GM12878 (cell line): ENCODE measurements around the gene SLC25A30. TPM values are rescaled to one million over a fixed set of nuclear protein-coding genes. Genes with fewer than 3 reads are reported as not detected.

ENCODE experiments used
- ATAC-seq: fragments of 200-7000 bp; cut with Tn5 transposase; 3 replicates; pipeline ENCODE4 v1.9.1; 2020; ENCODE audit warnings: mild to moderate bottlenecking, moderate library complexity
- BruUV-seq: library from RNA; stranded (reverse); fragments of 400-500 nt; replicated peaks from 2 replicates; lab custom pipeline; 2021; lab: Mats Ljungman, UMichigan
- CTCF ChIA-PET: fragments of 300-600 bp; sonication (Branson Sonifier 250); formaldehyde crosslinking; extraction: SDS; loops from one replicate; lab custom pipeline; 2021; ENCODE audit warnings: inconsistent platforms; lab: Yijun Ruan, JAX
- POLR2A ChIA-PET: fragments of 350-600 bp; formaldehyde crosslinking; extraction: SDS; loops from one replicate; lab custom pipeline; 2021; ENCODE audit warnings: inconsistent platforms; lab: Charles Lee
- RAD21 ChIA-PET: fragments of 300-600 bp; sonication (Branson Sonifier 250); formaldehyde crosslinking; loops from one replicate; lab custom pipeline; 2023; ENCODE audit warnings: antibody characterized with exemption; ENCODE audit not compliant: unreplicated experiment; lab: Charles Lee
- SMC1A ChIA-PET: fragments of 300-600 bp; sonication (Branson Sonifier 250); formaldehyde crosslinking; loops from one replicate; lab custom pipeline; 2023; ENCODE audit not compliant: unreplicated experiment, uncharacterized antibody; lab: Charles Lee
- DNase-seq: peaks from one replicate; pipeline ENCODE4 v3.0.0-alpha.2; 2011; ENCODE audit warnings: low read depth, low spot score
- FAIRE-seq: peaks from 3 replicates; lab custom pipeline; 2011; peaks lifted over from hg19 to GRCh38; lab: Jason Lieb, UNC
- H2AFZ ChIP-seq: 2 replicates; pipeline ENCODE4 v1.6.0; 2011; ENCODE audit warnings: low read depth, low read length, control low read depth; ENCODE audit not compliant: control insufficient read depth
- H3K27ac ChIP-seq: 2 replicates; pipeline ENCODE4 v1.5.1; 2011; ENCODE audit warnings: control low read depth; ENCODE audit not compliant: control insufficient read depth, insufficient read depth
- H3K27me3 ChIP-seq, 2 experiments: replicated peaks in 1 of 2; 2 replicates each; pipeline versions ENCODE4 v1.6.0 to v1.6.1; 2011; ENCODE audit warnings: low read length in 1 of 2; ENCODE audit not compliant: control insufficient read depth in 2 of 2, insufficient read depth in 2 of 2
- H3K36me3 ChIP-seq, 2 experiments: 2 replicates each; pipeline ENCODE4 v1.5.1; 2011; ENCODE audit warnings: low read length in 1 of 2; ENCODE audit not compliant: control insufficient read depth in 2 of 2, insufficient read depth in 2 of 2
- H3K4me1 ChIP-seq: 2 replicates; pipeline ENCODE4 v1.6.1; 2011; ENCODE audit warnings: mild to moderate bottlenecking, low read length, moderate library complexity, mixed read lengths; ENCODE audit not compliant: control insufficient read depth, insufficient read depth
- H3K4me2 ChIP-seq: 2 replicates; pipeline ENCODE4 v1.6.0; 2011; ENCODE audit warnings: control low read depth; ENCODE audit not compliant: control insufficient read depth, insufficient read depth
- H3K4me3 ChIP-seq: fragments of 200-600 bp; sonication (generic); 2 replicates; pipeline ENCODE4 v1.5.1; 2016
- H3K79me2 ChIP-seq: 2 replicates; pipeline ENCODE4 v1.6.0; 2011; ENCODE audit warnings: low read length; ENCODE audit not compliant: control insufficient read depth, insufficient read depth
- H3K9ac ChIP-seq: 2 replicates; pipeline ENCODE4 v1.8.0; 2011; ENCODE audit warnings: low read length, control low read depth, mixed read lengths; ENCODE audit not compliant: control insufficient read depth, insufficient read depth
- H3K9me3 ChIP-seq: replicated peaks from 3 replicates; pipeline ENCODE4 v1.5.1; 2011; ENCODE audit warnings: mild to moderate bottlenecking, low read length; ENCODE audit not compliant: control insufficient read depth, insufficient read depth
- H4K20me1 ChIP-seq: 2 replicates; pipeline ENCODE4 v1.6.0; 2011; ENCODE audit not compliant: control insufficient read depth, insufficient read depth
- BHLHE40 ChIP-seq, 2 experiments: fragments of 450-650 bp in 1 of 2; IDR thresholded peaks; 2 replicates each; pipeline ENCODE4 v1.6.1; 2011 to 2017; ENCODE audit warnings: low read depth in 2 of 2, borderline replicate concordance in 1 of 2, improper control_type of control experiment in 1 of 2, low read length in 1 of 2, mild to moderate bottlenecking in 1 of 2
- CBFB ChIP-seq: IDR thresholded peaks from 2 replicates; pipeline ENCODE4 v1.6.1; 2016; ENCODE audit warnings: antibody characterized with exemption, low read depth
- EP300 ChIP-seq, 2 experiments: fragments of 150-350 bp in 1 of 2; IDR thresholded peaks; 2 replicates each; pipeline ENCODE4 v1.6.1; 2011 to 2012; ENCODE audit warnings: low read depth in 2 of 2, low read length in 2 of 2, borderline replicate concordance in 1 of 2, improper control_type of control experiment in 1 of 2, inconsistent platforms in 1 of 2; ENCODE audit not compliant: control insufficient read depth in 1 of 2
- POLR2AphosphoS2 ChIP-seq: IDR thresholded peaks from 2 replicates; pipeline ENCODE4 v1.6.1; 2011; ENCODE audit warnings: low read depth, mild to moderate bottlenecking, low read length, improper control_type of control experiment, moderate library complexity
- RAD51 ChIP-seq: fragments of 450-650 bp; IDR thresholded peaks from 2 replicates; pipeline ENCODE4 v1.6.1; 2016; ENCODE audit warnings: moderate library complexity, mild to moderate bottlenecking, inconsistent platforms
- RBBP5 ChIP-seq: fragments of 200-600 bp; sonication (generic); conservative IDR thresholded peaks from 2 replicates; pipeline ENCODE4 v1.6.1; 2016
- SIN3A ChIP-seq: IDR thresholded peaks from 2 replicates; pipeline ENCODE4 v1.6.1; 2012; ENCODE audit warnings: low read depth, low read length, improper control_type of control experiment
- SIX5 ChIP-seq: IDR thresholded peaks from 2 replicates; pipeline ENCODE4 v1.6.1; 2011; ENCODE audit warnings: mild to moderate bottlenecking, low read depth, low read length, moderate library complexity; ENCODE audit not compliant: severe bottlenecking
- TARDBP ChIP-seq: IDR thresholded peaks from 2 replicates; pipeline ENCODE4 v1.6.1; 2016; ENCODE audit warnings: borderline replicate concordance
- YBX1 ChIP-seq: fragments of 450-650 bp; IDR thresholded peaks from 2 replicates; pipeline ENCODE4 v1.6.1; 2016; ENCODE audit warnings: antibody characterized with exemption
- YY1 ChIP-seq: IDR thresholded peaks from 2 replicates; pipeline ENCODE4 v1.6.1; 2011; ENCODE audit warnings: low read depth, mild to moderate bottlenecking, low read length
- ZNF24 ChIP-seq: fragments of 450-650 bp; IDR thresholded peaks from 2 replicates; pipeline ENCODE4 v1.6.1; 2017; ENCODE audit warnings: antibody characterized with exemption, mild to moderate bottlenecking
- WGBS: methylation state at CpG from one replicate; pipeline ENCODE4 v1.1.6; 2016; ENCODE audit warnings: low lambda C conversion rate; ENCODE audit not compliant: insufficient replicate concordance, insufficient coverage; ENCODE audit errors: missing lambda C conversion rate; 5-methylcytosine and 5-hydroxymethylcytosine counted together
- in situ Hi-C: fragments of 300-500 bp; cut with MboI; formaldehyde crosslinking; loops from 9 replicates; pipeline ENCODE4 v1.14.3; 2018; ENCODE audit warnings: mixed read lengths
- intact Hi-C: fragments of 100-400 bp; cut with micrococcal nuclease; formaldehyde crosslinking; loops from one replicate; pipeline ENCODE4 v1.14.2; 2022; ENCODE audit not compliant: unreplicated experiment
- polyA plus RNA-seq, 11 experiments: library from polyadenylated mRNA; depleted of rRNA in 4 of 11; unstranded in 6 of 11; stranded (reverse) in 5 of 11; fragments of >200 nt; fragmentation: Nextera tagmentation in 4 of 11; fragmentation: Illumina TruSeq in 1 of 11; extraction: Ambion mirVana in 4 of 11; extraction: Trizol in 1 of 11; gene quantifications; 1 replicate in 1 of 11; 2 replicates in 10 of 11; pipeline versions ENCODE4 v1.2.1 to v1.2.3, GENCODE V29; 2011 to 2016; ENCODE audit warnings: inconsistent platforms in 2 of 11, missing spikeins in 2 of 11, low read depth in 1 of 11
- total RNA-seq, 4 experiments: library from RNA; depleted of rRNA in 3 of 4; stranded (reverse); fragments of >200 nt in 3 of 4; fragmentation: Illumina TruSeq in 1 of 4; extraction: Trizol in 1 of 4; gene quantifications; 2 replicates each; pipeline versions ENCODE4 v1.2.1 to v1.2.3, GENCODE V29; 2013 to 2021
- TF ChIP-seq, protein P1 (sequence below): fragments of 450-650 bp; IDR thresholded peaks from 2 replicates; pipeline ENCODE4 v1.6.1; 2014; ENCODE audit warnings: mild to moderate bottlenecking
- TF ChIP-seq, protein P2 (sequence below): IDR thresholded peaks from 2 replicates; pipeline ENCODE4 v1.6.1; 2011; ENCODE audit warnings: low read depth, low read length, improper control_type of control experiment, borderline replicate concordance
- TF ChIP-seq, protein P3 (sequence below): fragments of 450-650 bp; IDR thresholded peaks from 2 replicates; pipeline ENCODE4 v1.6.1; 2017; ENCODE audit warnings: antibody characterized with exemption, mild to moderate bottlenecking, moderate library complexity

The SLC25A30 gene
- total and polyA plus RNA-seq, 10 of the 15 experiments (the other 5 are each of a cell fraction or from before 2014, with no cell fraction given), result 2.4 to 18.0 (median 8.9) TPM

DNA sequence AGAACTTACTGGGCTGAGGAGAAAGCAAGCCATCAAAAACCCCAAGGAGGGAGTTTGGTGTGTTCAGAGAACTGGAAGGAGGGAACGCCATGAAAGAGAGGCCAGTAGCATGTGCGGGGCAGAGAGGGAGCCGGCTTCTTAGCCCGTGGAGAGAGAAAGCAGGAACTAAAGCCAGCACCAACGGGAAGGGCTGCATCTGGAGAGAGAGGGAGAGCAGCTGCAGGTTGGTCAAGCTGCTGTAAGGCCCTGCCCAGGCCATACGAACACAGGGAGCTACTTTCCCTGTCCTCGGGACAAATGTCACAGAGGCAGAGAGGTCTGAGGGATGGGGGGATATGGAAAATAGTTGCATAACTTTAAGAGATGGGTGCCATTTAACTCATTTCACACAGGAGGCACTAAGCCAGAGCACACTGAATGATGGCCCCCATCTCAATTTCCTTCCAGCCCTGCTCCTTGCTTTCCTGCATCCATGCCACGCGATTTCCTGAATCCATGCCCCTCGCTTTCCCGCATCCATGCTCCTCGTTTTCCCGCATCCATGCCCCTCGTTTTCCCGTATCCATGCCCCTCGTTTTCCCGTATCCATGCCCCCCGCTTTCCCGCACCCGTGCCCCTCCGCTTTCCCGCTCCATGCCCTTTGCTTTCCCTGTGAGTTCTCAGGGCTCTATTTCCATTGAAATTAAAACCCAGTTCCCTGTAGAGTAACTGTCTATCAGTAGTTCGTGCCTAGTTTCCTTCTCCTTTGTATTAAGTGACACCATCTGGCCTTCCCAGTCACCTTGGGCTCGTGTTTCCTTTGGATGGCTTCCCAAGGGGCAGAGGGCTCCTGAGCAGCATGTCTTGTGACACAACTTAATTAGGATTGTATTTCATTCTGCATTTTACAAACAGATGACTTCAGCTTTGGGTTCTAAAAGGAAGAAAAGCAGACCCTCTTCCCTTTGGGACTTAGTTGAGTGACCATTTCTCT lies 45.7 kb downstream of the SLC25A30 start:
- Histone ChIP-seq H2AFZ (no peak overlapping the region), H3K27ac (no peak overlapping the region), H3K4me3 (no peak overlapping the region), H3K36me3 (no peaks in the 10 kb centered on the region), H3K27me3 (no peaks in the 10 kb centered on the region), H3K79me2 (no peaks in the 10 kb centered on the region), H4K20me1 (no peaks in the 10 kb centered on the region), H3K9me3 (no peaks in the 10 kb centered on the region), H3K9ac (no peak overlapping the region), H3K4me2 (no peak overlapping the region), H3K4me1 (peaks cover 8% of the 10 kb centered on the region)
- no peak for DNase-seq
- WGBS, result 88% methylated on average over 24 of the region's 24 CpGs
- ChIA-PET POLR2A (no interaction called here), CTCF (interaction anchor here (0.6 to 6.9 kb wide), 23 partner anchors 10 to 888 kb away, joined by 3 to 70 read pairs (median 5); partner anchors contain the start of gene COG3), RAD21 (interaction anchor here (1.4 to 1.7 kb wide), 2 partner anchors 96 to 117 kb away, joined by 4 to 5 read pairs; no protein-coding TSS in a partner anchor), SMC1A (interaction anchor here (0.6 to 2.2 kb wide), 8 partner anchors 19 to 174 kb away, joined by 3 to 10 read pairs (median 3); no protein-coding TSS in a partner anchor)
- no peak for FAIRE-seq
- no peak for TF ChIP-seq CBFB
- TF ChIP-seq YY1, result no peak
- no peak for TF ChIP-seq POLR2AphosphoS2
- TF ChIP-seq RBBP5, result no peak
- TF ChIP-seq YBX1, result no peak
- TF ChIP-seq, protein P1, sequence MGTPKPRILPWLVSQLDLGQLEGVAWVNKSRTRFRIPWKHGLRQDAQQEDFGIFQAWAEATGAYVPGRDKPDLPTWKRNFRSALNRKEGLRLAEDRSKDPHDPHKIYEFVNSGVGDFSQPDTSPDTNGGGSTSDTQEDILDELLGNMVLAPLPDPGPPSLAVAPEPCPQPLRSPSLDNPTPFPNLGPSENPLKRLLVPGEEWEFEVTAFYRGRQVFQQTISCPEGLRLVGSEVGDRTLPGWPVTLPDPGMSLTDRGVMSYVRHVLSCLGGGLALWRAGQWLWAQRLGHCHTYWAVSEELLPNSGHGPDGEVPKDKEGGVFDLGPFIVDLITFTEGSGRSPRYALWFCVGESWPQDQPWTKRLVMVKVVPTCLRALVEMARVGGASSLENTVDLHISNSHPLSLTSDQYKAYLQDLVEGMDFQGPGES, result no peak
- TF ChIP-seq RAD51, result no peak
- TF ChIP-seq, protein P2, sequence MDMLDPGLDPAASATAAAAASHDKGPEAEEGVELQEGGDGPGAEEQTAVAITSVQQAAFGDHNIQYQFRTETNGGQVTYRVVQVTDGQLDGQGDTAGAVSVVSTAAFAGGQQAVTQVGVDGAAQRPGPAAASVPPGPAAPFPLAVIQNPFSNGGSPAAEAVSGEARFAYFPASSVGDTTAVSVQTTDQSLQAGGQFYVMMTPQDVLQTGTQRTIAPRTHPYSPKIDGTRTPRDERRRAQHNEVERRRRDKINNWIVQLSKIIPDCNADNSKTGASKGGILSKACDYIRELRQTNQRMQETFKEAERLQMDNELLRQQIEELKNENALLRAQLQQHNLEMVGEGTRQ, result no peak
- TF ChIP-seq SIN3A, result no peak
- no peak for TF ChIP-seq EP300 (IDR thresholded peaks at IDR 0.05; ENCODE audit: borderline replicate concordance in 1 of 2, control insufficient read depth in 1 of 2, low read depth in 2 of 2, low read length in 2 of 2)
- TF ChIP-seq, protein P3, sequence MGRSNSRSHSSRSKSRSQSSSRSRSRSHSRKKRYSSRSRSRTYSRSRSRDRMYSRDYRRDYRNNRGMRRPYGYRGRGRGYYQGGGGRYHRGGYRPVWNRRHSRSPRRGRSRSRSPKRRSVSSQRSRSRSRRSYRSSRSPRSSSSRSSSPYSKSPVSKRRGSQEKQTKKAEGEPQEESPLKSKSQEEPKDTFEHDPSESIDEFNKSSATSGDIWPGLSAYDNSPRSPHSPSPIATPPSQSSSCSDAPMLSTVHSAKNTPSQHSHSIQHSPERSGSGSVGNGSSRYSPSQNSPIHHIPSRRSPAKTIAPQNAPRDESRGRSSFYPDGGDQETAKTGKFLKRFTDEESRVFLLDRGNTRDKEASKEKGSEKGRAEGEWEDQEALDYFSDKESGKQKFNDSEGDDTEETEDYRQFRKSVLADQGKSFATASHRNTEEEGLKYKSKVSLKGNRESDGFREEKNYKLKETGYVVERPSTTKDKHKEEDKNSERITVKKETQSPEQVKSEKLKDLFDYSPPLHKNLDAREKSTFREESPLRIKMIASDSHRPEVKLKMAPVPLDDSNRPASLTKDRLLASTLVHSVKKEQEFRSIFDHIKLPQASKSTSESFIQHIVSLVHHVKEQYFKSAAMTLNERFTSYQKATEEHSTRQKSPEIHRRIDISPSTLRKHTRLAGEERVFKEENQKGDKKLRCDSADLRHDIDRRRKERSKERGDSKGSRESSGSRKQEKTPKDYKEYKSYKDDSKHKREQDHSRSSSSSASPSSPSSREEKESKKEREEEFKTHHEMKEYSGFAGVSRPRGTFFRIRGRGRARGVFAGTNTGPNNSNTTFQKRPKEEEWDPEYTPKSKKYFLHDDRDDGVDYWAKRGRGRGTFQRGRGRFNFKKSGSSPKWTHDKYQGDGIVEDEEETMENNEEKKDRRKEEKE, result no peak
- TF ChIP-seq TARDBP, result no peak
- no peak for TF ChIP-seq BHLHE40 (IDR thresholded peaks at IDR 0.05; ENCODE audit: borderline replicate concordance in 1 of 2, low read depth in 2 of 2, low read length in 1 of 2)
- TF ChIP-seq SIX5, result no peak
- no peak for TF ChIP-seq ZNF24
- ATAC-seq, result no peak
- intact Hi-C loops, result loop anchor here (5.0 kb wide), 1 partner anchor 100 kb away; no protein-coding TSS in a partner anchor
- in situ Hi-C loops, result no loop called here
- BruUV-seq, result no TSS peak
